Spinal cord (tissue), 10 donors: ENCODE measurements around the gene ANKRD22. TPM values are rescaled to one million over a fixed set of nuclear protein-coding genes. Genes with fewer than 3 reads are reported as not detected.

ENCODE experiments used
- DNase-seq, 6 donors: peaks; one replicate each; pipeline versions ENCODE4 v3.0.0 to v3.0.0-alpha.2; 2013 to 2015; ENCODE audit warnings: low spot score in 6 of 6, low read depth in 4 of 6
- H3K27ac ChIP-seq: one replicate; pipeline ENCODE4 v1.5.1; 2013; ENCODE audit warnings: low read depth, low read length, control low read depth
- H3K27me3 ChIP-seq: one replicate; pipeline ENCODE4 v1.6.1; 2013; ENCODE audit warnings: low read length; ENCODE audit not compliant: control insufficient read depth, insufficient read depth
- H3K36me3 ChIP-seq: one replicate; pipeline ENCODE4 v1.6.1; 2013; ENCODE audit warnings: low read length; ENCODE audit not compliant: control insufficient read depth, insufficient read depth
- H3K4me1 ChIP-seq: one replicate; pipeline ENCODE4 v1.6.1; 2013; ENCODE audit warnings: low read length; ENCODE audit not compliant: control insufficient read depth, insufficient read depth
- H3K4me3 ChIP-seq: one replicate; pipeline ENCODE4 v1.5.1; 2013; ENCODE audit warnings: low read depth, low read length, control low read depth
- H3K9me3 ChIP-seq: one replicate; pipeline ENCODE4 v1.6.1; 2013; ENCODE audit warnings: low read length; ENCODE audit not compliant: control insufficient read depth, insufficient read depth
- WGBS: methylation state at CpG from one replicate; pipeline ENCODE4 v1.1.5; 2013; ENCODE audit warnings: missing lambda C conversion rate; ENCODE audit not compliant: insufficient coverage; 5-methylcytosine and 5-hydroxymethylcytosine counted together
- polyA plus RNA-seq, 2 donors: library from polyadenylated mRNA; unstranded; fragments of 120-200 nt; gene quantifications; one replicate each; pipeline ENCODE4 v1.2.1, GENCODE V29; 2013; ENCODE audit not compliant: insufficient read length in 2 of 2
- total RNA-seq, 2 donors: library from RNA; depleted of rRNA in 1 of 2; stranded (reverse); fragments of 120-200 nt in 1 of 2; fragments of >200 nt in 1 of 2; gene quantifications; one replicate each; pipeline versions ENCODE4 v1.2.3 to v1.2.4, GENCODE V29; 2013 to 2014
- donor health status: healthy.

The ANKRD22 gene
- total and polyA plus RNA-seq, 4 donors: 0.17 to 0.70 (median 0.59) TPM; not detected in 1

- H3K27ac ChIP-seq: peak within 1 kb of the TSS; percentile 91
- DNase-seq: peak in 5 of 6 donors; percentile 45 to 87 (median 46)
- H3K9me3 ChIP-seq: no peaks in the 10 kb centered on the region
- no peaks in the 10 kb centered on the region for H3K4me1 ChIP-seq
- H3K4me3 ChIP-seq: peak within 1 kb of the TSS; percentile 87
- no peaks in the 10 kb centered on the region for H3K36me3 ChIP-seq
- peaks cover 3% of the 10 kb centered on the region for H3K27me3 ChIP-seq
- whole genome bisulfite sequencing: under 1% methylated on average over 22 of the region's 26 CpGs
Measured at GRCh38 chr10:88879534-88880281, 28.1 kb upstream of the ANKRD22 start, which contains the start of gene STAMBPL1. Gene STAMBPL1 (plus strand): TSS chr10:88880245. CDS start chr10:88901709, 21,464 bp downstream.

- H3K27me3 ChIP-seq: peaks cover 3% of the 10 kb centered on the region
- WGBS: 94% methylated on average over 6 of the region's 6 CpGs
Measured at GRCh38 chr10:88877298-88877697, 25.7 kb upstream of the ANKRD22 start.

GRCh38 chr10:88875081-88875480, 23.4 kb upstream of the ANKRD22 start:
- no peaks in the 10 kb centered on the region for H3K36me3 ChIP-seq
- H3K27ac ChIP-seq: no peak overlapping the region
- no peaks in the 10 kb centered on the region for H3K27me3 ChIP-seq
- H3K9me3 ChIP-seq: no peaks in the 10 kb centered on the region
- DNase-seq: no peak
- no peaks in the 10 kb centered on the region for H3K4me1 ChIP-seq
- H3K4me3 ChIP-seq: no peak overlapping the region

More at GRCh38 chr10:88877298-88877697, 25.7 kb upstream of the ANKRD22 start:
- Histone ChIP-seq H3K27ac (no peak overlapping the region), H3K36me3 (no peaks in the 10 kb centered on the region), H3K9me3 (no peaks in the 10 kb centered on the region), H3K4me1 (no peaks in the 10 kb centered on the region), H3K4me3 (no peak overlapping the region)
- no peak for DNase-seq

- H3K27me3 ChIP-seq: no peaks in the 10 kb centered on the region
- DNase-seq: no peak
- no CpG with 5 or more reads among the region's 2 CpGs for WGBS
- no peak overlapping the region for H3K27ac ChIP-seq
- H3K9me3 ChIP-seq: no peaks in the 10 kb centered on the region
- H3K4me3 ChIP-seq: no peak overlapping the region
- H3K36me3 ChIP-seq: no peaks in the 10 kb centered on the region
- no peaks in the 10 kb centered on the region for H3K4me1 ChIP-seq
Measured at GRCh38 chr10:88874281-88874680, 22.6 kb upstream of the ANKRD22 start.

GRCh38 chr10:88873757-88874156, 22.1 kb upstream of the ANKRD22 start:
- WGBS: no CpG with 5 or more reads among the region's 2 CpGs
- H3K4me1 ChIP-seq: no peaks in the 10 kb centered on the region
- H3K27me3 ChIP-seq: no peaks in the 10 kb centered on the region
- no peak overlapping the region for H3K27ac ChIP-seq
- H3K9me3 ChIP-seq: no peaks in the 10 kb centered on the region
- no peak for DNase-seq
- H3K36me3 ChIP-seq: no peaks in the 10 kb centered on the region
- no peak overlapping the region for H3K4me3 ChIP-seq

GRCh38 chr10:88870089-88870488, 18.4 kb upstream of the ANKRD22 start:
- H3K4me1 ChIP-seq: no peaks in the 10 kb centered on the region
- H3K36me3 ChIP-seq: no peaks in the 10 kb centered on the region
- H3K4me3 ChIP-seq: no peak overlapping the region
- no peaks in the 10 kb centered on the region for H3K27me3 ChIP-seq
- H3K9me3 ChIP-seq: no peaks in the 10 kb centered on the region
- no peak overlapping the region for H3K27ac ChIP-seq
- DNase-seq: no peak

GRCh38 chr10:88866454-88866853, 14.8 kb upstream of the ANKRD22 start:
- DNase-seq: no peak
- H3K4me3 ChIP-seq: no peak overlapping the region
- H3K27ac ChIP-seq: no peak overlapping the region
- H3K27me3 ChIP-seq: no peaks in the 10 kb centered on the region
- H3K4me1 ChIP-seq: no peaks in the 10 kb centered on the region
- no peaks in the 10 kb centered on the region for H3K36me3 ChIP-seq
- H3K9me3 ChIP-seq: no peaks in the 10 kb centered on the region
- WGBS: 78% methylated on average over 2 of the region's 2 CpGs

GRCh38 chr10:88865281-88865876, 13.7 kb upstream of the ANKRD22 start:
- Histone ChIP-seq H3K36me3 (no peaks in the 10 kb centered on the region), H3K4me1 (no peaks in the 10 kb centered on the region), H3K27me3 (no peaks in the 10 kb centered on the region), H3K4me3 (no peak overlapping the region), H3K27ac (no peak overlapping the region), H3K9me3 (no peaks in the 10 kb centered on the region)
- no CpG with 5 or more reads among the region's 4 CpGs for WGBS
- DNase-seq: peak in 2 of 6 donors; percentile 23 to 37

- H3K4me1 ChIP-seq: no peaks in the 10 kb centered on the region
- no peak for DNase-seq
- no CpG with 5 or more reads among the region's 1 CpG for WGBS
- no peaks in the 10 kb centered on the region for H3K36me3 ChIP-seq
- no peak overlapping the region for H3K27ac ChIP-seq
- no peaks in the 10 kb centered on the region for H3K9me3 ChIP-seq
- no peak overlapping the region for H3K4me3 ChIP-seq
- H3K27me3 ChIP-seq: no peaks in the 10 kb centered on the region
Measured at GRCh38 chr10:88861036-88861435, 9.4 kb upstream of the ANKRD22 start.

- Histone ChIP-seq H3K27ac (no peak overlapping the region), H3K27me3 (no peaks in the 10 kb centered on the region), H3K4me3 (no peak overlapping the region), H3K36me3 (no peaks in the 10 kb centered on the region), H3K9me3 (no peaks in the 10 kb centered on the region), H3K4me1 (no peaks in the 10 kb centered on the region)
- no CpG with 5 or more reads among the region's 2 CpGs for WGBS
- DNase-seq: no peak
Measured at GRCh38 chr10:88858491-88858890, 6.8 kb upstream of the ANKRD22 start.
